Measurements from ENCODE around the gene PPIP5K1. TPM values are rescaled to one million over a fixed set of nuclear protein-coding genes. Genes with fewer than 3 reads are reported as not detected.

PPIP5K1 gene
- total RNA-seq, 1 experiment from 2014 or later, result 17.6 TPM

- in situ Hi-C loops (cut with HindIII; ENCODE audit: low pct_unique_long_range_greater_than_20kb, low sequenced_read_pairs), result no loop called here
- peak; percentile 46 for DNase-seq (ENCODE audit: low read depth)
Observed at GRCh38 chr15:43508991-43509659, 80.9 kb downstream of the PPIP5K1 start.

DNA sequence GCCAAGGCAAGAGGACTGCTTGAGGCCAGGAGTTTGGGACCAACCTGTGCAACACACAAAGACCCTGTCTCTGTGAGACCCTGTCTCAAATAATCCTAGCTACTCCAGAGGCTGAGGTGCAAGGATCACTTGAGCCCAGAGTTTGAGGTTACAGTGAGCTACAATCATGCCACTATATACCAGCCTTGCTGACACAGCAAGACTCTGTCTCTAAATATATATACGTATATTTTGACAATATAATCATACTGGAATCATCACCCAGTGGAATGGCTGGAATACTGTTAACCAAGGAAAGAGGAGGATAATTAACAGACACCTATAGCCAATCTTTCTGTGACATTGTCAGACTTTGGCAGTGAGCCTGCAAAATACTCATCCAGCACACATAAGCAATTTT, 81.6 kb downstream of the PPIP5K1 start:
- no peak for DNase-seq (ENCODE audit: low read depth)
- in situ Hi-C loops (cut with HindIII; ENCODE audit: low pct_unique_long_range_greater_than_20kb, low sequenced_read_pairs), result no loop called here

DNA sequence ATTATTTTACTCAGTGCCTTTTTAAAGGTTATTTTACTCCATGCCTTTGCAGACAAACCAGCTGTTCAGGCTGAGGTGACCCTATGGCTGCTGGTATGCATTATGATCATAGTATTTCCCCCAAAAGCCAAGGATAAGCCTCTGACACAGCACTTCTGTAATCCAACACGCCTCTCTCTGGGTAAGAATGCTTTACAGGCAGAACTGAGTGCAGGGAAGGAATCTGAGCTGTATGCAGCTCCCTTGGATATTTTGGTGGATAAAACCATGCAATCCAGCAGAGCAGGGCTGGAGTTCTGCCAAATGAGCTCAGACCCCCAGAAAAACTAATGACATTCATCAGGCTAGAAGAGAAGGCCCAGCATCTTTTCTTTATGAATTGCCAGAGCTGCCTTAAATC, 84.3 kb downstream of the PPIP5K1 start:
- no peak for DNase-seq (ENCODE audit: low read depth)
- in situ Hi-C loops (cut with HindIII; ENCODE audit: low pct_unique_long_range_greater_than_20kb, low sequenced_read_pairs), result no loop called here

DNA sequence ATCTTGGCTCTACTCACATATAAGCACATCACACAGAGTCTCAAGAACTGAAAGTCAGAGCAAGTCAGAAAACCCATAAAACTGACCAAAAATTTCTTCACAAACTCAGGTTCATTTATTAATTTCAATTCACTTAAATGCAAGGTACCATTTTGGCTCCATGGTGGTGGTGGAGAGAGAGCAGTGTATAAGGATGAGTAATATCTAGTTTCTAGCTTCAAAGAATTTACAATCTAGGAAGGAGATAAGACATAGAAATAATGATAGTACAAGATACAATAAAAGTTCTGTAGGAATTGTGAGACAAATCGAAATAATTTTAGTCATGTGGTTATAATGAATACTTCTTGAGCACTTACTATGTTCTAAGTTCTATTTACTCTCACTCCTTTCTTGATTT, 90.4 kb downstream of the PPIP5K1 start:
- no peak for DNase-seq (ENCODE audit: low read depth)
- in situ Hi-C loops (cut with HindIII; ENCODE audit: low pct_unique_long_range_greater_than_20kb, low sequenced_read_pairs), result no loop called here

- in situ Hi-C loops (cut with HindIII; ENCODE audit: low pct_unique_long_range_greater_than_20kb, low sequenced_read_pairs), result no loop called here
- no peak for DNase-seq (ENCODE audit: low read depth)
Observed at GRCh38 chr15:43498990-43499389, 91.0 kb downstream of the PPIP5K1 start.

- in situ Hi-C loops (cut with HindIII; ENCODE audit: low pct_unique_long_range_greater_than_20kb, low sequenced_read_pairs), result no loop called here
Observed at GRCh38 chr15:43493703-43494472, 96.1 kb downstream of the PPIP5K1 start.

GRCh38 chr15:43492673-43493601, 97.1 kb downstream of the PPIP5K1 start, which contains the start of gene TP53BP1:
TP53BP1 (minus strand) TSS chr15:43493156; CDS start chr15:43493043, 113 bp downstream.
- peak; percentile 95 for DNase-seq (ENCODE audit: low read depth)
- in situ Hi-C loops (cut with HindIII; ENCODE audit: low pct_unique_long_range_greater_than_20kb, low sequenced_read_pairs), result no loop called here

More at GRCh38 chr15:43493703-43494472, 96.1 kb downstream of the PPIP5K1 start:
- no peak for DNase-seq (ENCODE audit: low read depth)

GRCh38 chr15:43492266-43492665, 97.7 kb downstream of the PPIP5K1 start:
- in situ Hi-C loops (cut with HindIII; ENCODE audit: low pct_unique_long_range_greater_than_20kb, low sequenced_read_pairs), result no loop called here

DNA sequence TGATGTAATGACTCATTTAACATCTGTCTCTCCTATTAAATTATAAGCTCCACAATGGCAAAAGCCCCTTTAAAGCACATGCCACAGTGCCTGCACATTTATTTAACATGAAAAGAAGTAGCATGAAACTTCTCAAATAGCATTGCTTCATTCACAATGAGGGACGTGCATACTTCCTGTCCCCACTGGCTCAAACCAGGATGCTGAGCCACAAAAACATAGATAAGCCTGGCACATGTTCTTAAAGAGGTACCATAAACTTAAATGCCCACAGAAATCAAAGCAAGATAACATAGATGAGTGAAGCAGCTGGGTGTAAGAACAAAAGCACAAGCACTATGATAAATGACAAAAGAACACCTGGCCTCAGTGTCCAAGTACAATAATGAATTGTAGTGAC, 100.8 kb downstream of the PPIP5K1 start:
- in situ Hi-C loops (cut with HindIII; ENCODE audit: low pct_unique_long_range_greater_than_20kb, low sequenced_read_pairs), result no loop called here
- no peak for DNase-seq (ENCODE audit: low read depth)

More at GRCh38 chr15:43492266-43492665, 97.7 kb downstream of the PPIP5K1 start:
- DNase-seq (ENCODE audit: low read depth), result no peak

DNA sequence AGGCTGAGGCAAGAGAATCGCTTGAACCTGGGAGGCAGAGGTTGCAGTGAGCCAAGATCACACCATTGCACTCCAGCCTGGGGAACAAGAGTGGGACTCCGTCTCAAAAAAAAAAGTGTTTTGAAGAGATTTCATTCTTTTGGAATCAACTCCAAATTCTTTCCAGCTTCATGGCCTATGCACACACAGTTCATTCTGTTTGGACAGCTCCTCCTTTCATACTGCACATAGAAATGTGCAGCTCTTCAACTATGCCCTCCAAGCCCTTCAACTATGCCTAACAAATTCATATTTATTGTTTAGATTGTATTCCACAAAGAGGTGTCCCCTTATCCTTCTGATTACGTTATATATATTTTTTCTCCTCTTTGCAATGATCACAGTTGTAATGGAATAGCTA, 101.2 kb downstream of the PPIP5K1 start:
- in situ Hi-C loops (cut with HindIII; ENCODE audit: low pct_unique_long_range_greater_than_20kb, low sequenced_read_pairs), result no loop called here
- DNase-seq (ENCODE audit: low read depth), result no peak

GRCh38 chr15:43487271-43487895, 102.6 kb downstream of the PPIP5K1 start:
- in situ Hi-C loops (cut with HindIII; ENCODE audit: low pct_unique_long_range_greater_than_20kb, low sequenced_read_pairs), result no loop called here
- DNase-seq (ENCODE audit: low read depth), result peak; percentile 10

DNA sequence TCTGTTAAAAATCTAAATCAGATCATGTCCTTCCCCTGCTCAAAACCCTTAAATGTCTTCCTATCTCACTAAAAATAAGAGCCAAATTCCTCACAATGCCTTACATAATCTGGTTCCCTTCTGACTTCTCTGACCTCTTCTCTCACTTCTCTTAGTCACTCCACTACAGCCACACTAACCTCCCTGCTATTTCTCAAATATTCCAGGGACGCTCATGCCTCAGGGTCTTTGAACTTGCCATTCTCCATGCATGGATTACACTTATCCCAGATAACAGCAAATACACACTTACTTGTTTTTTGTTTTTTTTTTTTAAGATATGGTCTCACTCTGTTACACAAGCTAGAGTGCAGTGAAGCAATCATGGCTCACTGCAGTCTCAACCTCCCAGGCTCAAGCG, 105.6 kb downstream of the PPIP5K1 start:
- in situ Hi-C loops (cut with HindIII; ENCODE audit: low pct_unique_long_range_greater_than_20kb, low sequenced_read_pairs), result no loop called here
- DNase-seq (ENCODE audit: low read depth), result peak; percentile 15

Other genes starting within 250 kb of the PPIP5K1 start
- gene ZSCAN29, start 219.2 kb downstream of the PPIP5K1 start, total RNA-seq (2014; rRNA removed; shearing (Covaris generic); ENCODE audit: low replicate concordance), result 8.4 and 15.9 TPM in 2 replicates
- gene TUBGCP4, start 219.1 kb downstream of the PPIP5K1 start, total RNA-seq (2014; rRNA removed; shearing (Covaris generic); ENCODE audit: low replicate concordance), result 9.1 and 17.3 TPM in 2 replicates
- 31.6 and 35.0 TPM in 2 replicates for gene TP53BP1, start 97.1 kb downstream of the PPIP5K1 start, total RNA-seq (2014; rRNA removed; shearing (Covaris generic); ENCODE audit: low replicate concordance)
- 0.41 and 0.49 TPM in 2 replicates for gene MAP1A, start 72.6 kb downstream of the PPIP5K1 start, total RNA-seq (2014; rRNA removed; shearing (Covaris generic); ENCODE audit: low replicate concordance)
- gene CKMT1B, start 3.8 kb upstream of the PPIP5K1 start, total RNA-seq (2014; rRNA removed; shearing (Covaris generic); ENCODE audit: low replicate concordance), result 12.5 TPM in 1 of 2 replicates, not detected in the other
- not detected in 2 replicates for gene STRC, start 28.6 kb upstream of the PPIP5K1 start, total RNA-seq (2014; rRNA removed; shearing (Covaris generic); ENCODE audit: low replicate concordance)
- 0.37 and 5.8 TPM in 2 replicates for gene CATSPER2, start 58.6 kb upstream of the PPIP5K1 start, total RNA-seq (2014; rRNA removed; shearing (Covaris generic); ENCODE audit: low replicate concordance)
- gene CKMT1A, start 103.7 kb upstream of the PPIP5K1 start, total RNA-seq (2014; rRNA removed; shearing (Covaris generic); ENCODE audit: low replicate concordance), result 0.78 TPM in 1 of 2 replicates, not detected in the other
- gene PDIA3, start 156.2 kb upstream of the PPIP5K1 start, total RNA-seq (2014; rRNA removed; shearing (Covaris generic); ENCODE audit: low replicate concordance), result 180 and 200 TPM in 2 replicates
- 8.1 and 11.6 TPM in 2 replicates for gene ELL3, start 186.8 kb upstream of the PPIP5K1 start, total RNA-seq (2014; rRNA removed; shearing (Covaris generic); ENCODE audit: low replicate concordance)
- gene SERF2, start 202.1 kb upstream of the PPIP5K1 start, total RNA-seq (2014; rRNA removed; shearing (Covaris generic); ENCODE audit: low replicate concordance), result 1,425 and 1,758 TPM in 2 replicates
- gene SERINC4, start 210.0 kb upstream of the PPIP5K1 start, total RNA-seq (2014; rRNA removed; shearing (Covaris generic); ENCODE audit: low replicate concordance), result not detected in 2 replicates
- gene HYPK, start 210.4 kb upstream of the PPIP5K1 start, total RNA-seq (2014; rRNA removed; shearing (Covaris generic); ENCODE audit: low replicate concordance), result 0.81 and 3.8 TPM in 2 replicates
- 5.3 and 9.5 TPM in 2 replicates for gene MFAP1, start 234.5 kb upstream of the PPIP5K1 start, total RNA-seq (2014; rRNA removed; shearing (Covaris generic); ENCODE audit: low replicate concordance)
- 26.6 and 29.6 TPM in 2 replicates for gene WDR76, start 236.8 kb upstream of the PPIP5K1 start, total RNA-seq (2014; rRNA removed; shearing (Covaris generic); ENCODE audit: low replicate concordance)

Measured in Caki2 (cell line).